A549 treated with CpdA at 1 μM for 4 hours (cell line): ENCODE measurements around the gene C2. TPM values are rescaled to one million over a fixed set of nuclear protein-coding genes. Genes with fewer than 3 reads are reported as not detected.

Source experiments
- total RNA-seq: library from RNA; stranded (reverse); fragments of 200-300 nt; extraction: Qiagen RNA extraction; gene quantifications from 5 replicates; pipeline ENCODE4 v1.2.3, GENCODE V29; 2022; ENCODE audit warnings: low read depth

The C2 gene
- 0.19 to 0.66 TPM (median 0.27 TPM) in 5 replicates for total RNA-seq

GRCh38 chr6:31927242-31927862 lies at the start of gene C2:
TSS of gene C2 (plus strand) at chr6:31927717. CDS start at chr6:31927753, 36 bp downstream.

GRCh38 chr6:31878726-31879125 lies 48.8 kb upstream of the C2 start, which contains the start of gene SLC44A4:
TSS of gene SLC44A4 (minus strand) at chr6:31878997. CDS start at chr6:31878980, 17 bp downstream.

GRCh38 chr6:31897612-31898382 lies 29.7 kb upstream of the C2 start, which contains the start of gene EHMT2:
TSS of gene EHMT2 (minus strand) at chr6:31897698. CDS start at chr6:31897677, 21 bp downstream.

GRCh38 chr6:31901953-31902643 lies 25.4 kb upstream of the C2 start, which contains the start of gene ZBTB12:
TSS of gene ZBTB12 (minus strand) at chr6:31902086. CDS start at chr6:31901305, 781 bp downstream.

GRCh38 chr6:31945507-31946369 lies 18.2 kb downstream of the C2 start, which contains the start of gene CFB:
TSS of gene CFB (plus strand) at chr6:31946095. CDS start at chr6:31946222, 127 bp downstream.

GRCh38 chr6:31958741-31959739 lies 31.5 kb downstream of the C2 start, which contains the start of the genes NELFE and SKIC2:
TSS of gene NELFE (minus strand) at chr6:31958971. CDS start at chr6:31958446, 525 bp downstream.
TSS of gene SKIC2 (plus strand) at chr6:31959175. CDS start at chr6:31959193, 18 bp downstream.

GRCh38 chr6:31971993-31972708 lies 44.6 kb downstream of the C2 start, which contains the start of gene DXO:
TSS of gene DXO (minus strand) at chr6:31972138. CDS start at chr6:31971675, 463 bp downstream.

GRCh38 chr6:31981744-31982143 lies 54.2 kb downstream of the C2 start, which contains the start of gene C4A:
TSS of gene C4A (plus strand) at chr6:31982057. CDS start at chr6:31982108, 51 bp downstream.

Other genes starting within 250 kb of the C2 start
- gene LY6G5C, start 246.7 kb upstream of the C2 start, total RNA-seq = 0.51 to 2.4 TPM (median 1.4 TPM) in 5 replicates
- 15.6 to 21.2 TPM (median 19.2 TPM) in 5 replicates for gene ABHD16A, start 224.4 kb upstream of the C2 start, total RNA-seq
- gene LY6G6F, start 220.9 kb upstream of the C2 start, total RNA-seq = not detected in 5 replicates
- not detected in 5 replicates for gene LY6G6D, start 212.4 kb upstream of the C2 start, total RNA-seq
- gene LY6G6C, start 206.0 kb upstream of the C2 start, total RNA-seq = 0.11 TPM in 1 of 5 replicates, not detected in the others
- gene MPIG6B, start 204.3 kb upstream of the C2 start, total RNA-seq = not detected in 5 replicates
- gene DDAH2, start 198.4 kb upstream of the C2 start, total RNA-seq = 25.6 to 30.4 TPM (median 28.7 TPM) in 5 replicates
- gene CLIC1, start 191.2 kb upstream of the C2 start, total RNA-seq = 495 to 530 TPM (median 516 TPM) in 5 replicates
- 12.1 to 16.5 TPM (median 15.1 TPM) in 5 replicates for gene MSH5, start 187.7 kb upstream of the C2 start, total RNA-seq
- gene SAPCD1, start 165.1 kb upstream of the C2 start, total RNA-seq = 3.6 to 5.9 TPM (median 4.7 TPM) in 5 replicates
- 0.61 to 2.0 TPM (median 1.5 TPM) in 5 replicates for gene VWA7, start 150.4 kb upstream of the C2 start, total RNA-seq
- 50.8 to 60.2 TPM (median 57.2 TPM) in 5 replicates for gene VARS1, start 132.0 kb upstream of the C2 start, total RNA-seq
- gene LSM2, start 120.8 kb upstream of the C2 start, total RNA-seq = 49.7 to 68.8 TPM (median 64.6 TPM) in 5 replicates
- gene HSPA1L, start 112.4 kb upstream of the C2 start, total RNA-seq = 1.3 to 2.2 TPM (median 2.1 TPM) in 5 replicates
- gene HSPA1A, start 112.2 kb upstream of the C2 start, total RNA-seq = 218 to 535 TPM (median 388 TPM) in 5 replicates
- 167 to 379 TPM (median 289 TPM) in 5 replicates for gene HSPA1B, start 100.0 kb upstream of the C2 start, total RNA-seq
- gene NEU1, start 64.9 kb upstream of the C2 start, total RNA-seq = 25.3 to 37.2 TPM (median 30.6 TPM) in 5 replicates
- gene SLC44A4, start 48.7 kb upstream of the C2 start, total RNA-seq = 0.10 to 0.14 TPM (median 0.13 TPM) in 3 of 5 replicates, not detected in the others
- 25.6 to 34.6 TPM (median 30.8 TPM) in 5 replicates for gene EHMT2, start 30.0 kb upstream of the C2 start, total RNA-seq
- gene ZBTB12, start 25.6 kb upstream of the C2 start, total RNA-seq = 3.2 to 5.4 TPM (median 4.8 TPM) in 5 replicates
- 1.4 to 3.1 TPM (median 2.1 TPM) in 5 replicates for gene CFB, start 18.4 kb downstream of the C2 start, total RNA-seq
- gene NELFE, start 31.3 kb downstream of the C2 start, total RNA-seq = 74.0 to 93.6 TPM (median 77.4 TPM) in 5 replicates
- 22.7 to 25.6 TPM (median 24.7 TPM) in 5 replicates for gene SKIC2, start 31.5 kb downstream of the C2 start, total RNA-seq
- gene DXO, start 44.4 kb downstream of the C2 start, total RNA-seq = 9.7 to 13.2 TPM (median 11.9 TPM) in 5 replicates
- gene C4A, start 54.3 kb downstream of the C2 start, total RNA-seq = 0.48 to 1.3 TPM (median 0.98 TPM) in 5 replicates
- gene C4B, start 87.1 kb downstream of the C2 start, total RNA-seq = 0.56 to 1.3 TPM (median 0.94 TPM) in 5 replicates
- not detected in 5 replicates for gene CYP21A2, start 110.7 kb downstream of the C2 start, total RNA-seq
- gene TNXB, start 181.6 kb downstream of the C2 start, total RNA-seq = 0.42 to 0.92 TPM (median 0.67 TPM) in 5 replicates
- gene ATF6B, start 200.5 kb downstream of the C2 start, total RNA-seq = 26.8 to 36.7 TPM (median 34.5 TPM) in 5 replicates
- 7.0 to 9.3 TPM (median 8.2 TPM) in 5 replicates for gene FKBPL, start 202.6 kb downstream of the C2 start, total RNA-seq
- gene PRRT1, start 224.2 kb downstream of the C2 start, total RNA-seq = 0.45 to 0.98 TPM (median 0.65 TPM) in 5 replicates
- gene PPT2, start 226.4 kb downstream of the C2 start, total RNA-seq = 8.1 to 10.0 TPM (median 9.0 TPM) in 5 replicates
- 1.1 to 2.4 TPM (median 1.3 TPM) in 5 replicates for gene EGFL8, start 236.9 kb downstream of the C2 start, total RNA-seq
- gene AGPAT1, start 248.4 kb downstream of the C2 start, total RNA-seq = 32.1 to 40.9 TPM (median 40.2 TPM) in 5 replicates